Activated CD8-positive, alpha-beta memory T cell treated with anti-CD3 and anti-CD28 coated beads for 24 hours (primary cell): ENCODE results near the gene FASTKD2.

Experiments used
- DNase-seq: peaks from one replicate; pipeline ENCODE4 v3.0.0-alpha.2; 2020

FASTKD2 gene

GRCh38 chr2:206765242-206766056 is at the start of gene FASTKD2, which contains the start of gene MDH1B:
TSS of gene FASTKD2 (plus strand) at chr2:206765606. CDS start at chr2:206766694, 1,088 bp downstream.
TSS of gene MDH1B (minus strand) at chr2:206765328. CDS start at chr2:206765271, 57 bp downstream.
- peak; percentile 93 for DNase-seq

- no peak for DNase-seq
Measured at GRCh38 chr2:206716623-206717022, 48.8 kb upstream of the FASTKD2 start.

GRCh38 chr2:206718296-206718695 is 47.1 kb upstream of the FASTKD2 start, which contains the start of gene DYTN:
TSS of gene DYTN (minus strand) at chr2:206718396. CDS start at chr2:206718279, 117 bp downstream.
- no peak for DNase-seq

- no peak for DNase-seq
Measured at GRCh38 chr2:206721256-206721920, 44.0 kb upstream of the FASTKD2 start.

GRCh38 chr2:206723288-206723687 is 42.1 kb upstream of the FASTKD2 start:
- no peak for DNase-seq

GRCh38 chr2:206727287-206727686 is 38.1 kb upstream of the FASTKD2 start:
- no peak for DNase-seq

GRCh38 chr2:206728277-206729199 is 36.9 kb upstream of the FASTKD2 start:
- DNase-seq = no peak

GRCh38 chr2:206733341-206733740 is 32.1 kb upstream of the FASTKD2 start:
- no peak for DNase-seq

- DNase-seq = no peak
Measured at GRCh38 chr2:206736935-206737334, 28.5 kb upstream of the FASTKD2 start.

GRCh38 chr2:206739271-206739670 is 26.1 kb upstream of the FASTKD2 start:
- DNase-seq = no peak

- DNase-seq = no peak
Measured at GRCh38 chr2:206740800-206741199, 24.6 kb upstream of the FASTKD2 start.

GRCh38 chr2:206756816-206757215 is 8.6 kb upstream of the FASTKD2 start:
- no peak for DNase-seq

GRCh38 chr2:206764673-206765241 is 649 bp upstream of the FASTKD2 start:
- DNase-seq = no peak

GRCh38 chr2:206766057-206766930 is 888 bp downstream of the FASTKD2 start:
- no peak for DNase-seq

GRCh38 chr2:206774871-206775270 is 9.5 kb downstream of the FASTKD2 start:
- no peak for DNase-seq

- DNase-seq = no peak
Measured at GRCh38 chr2:206776432-206776831, 11.0 kb downstream of the FASTKD2 start.

GRCh38 chr2:206780671-206781070 is 15.3 kb downstream of the FASTKD2 start:
- no peak for DNase-seq

GRCh38 chr2:206783718-206784117 is 18.3 kb downstream of the FASTKD2 start:
- no peak for DNase-seq

GRCh38 chr2:206784559-206785353 is 19.4 kb downstream of the FASTKD2 start:
- no peak for DNase-seq

GRCh38 chr2:206790311-206790935 is 25.0 kb downstream of the FASTKD2 start:
- DNase-seq = no peak
